ENCODE measurements around the gene TIMM22.
"Not testable (repeated sequence)": the region's sequence is repeated elsewhere in the genome, so short reads cannot be mapped to it uniquely, and the experiment has no call there.

TIMM22 gene

GRCh38 chr17:971861-972260, 25.1 kb upstream of the TIMM22 start:
- in situ Hi-C loops (cut with MboI; ENCODE audit: low sequenced_read_pairs), result not testable (repeated sequence)

GRCh38 chr17:973053-973452, 23.9 kb upstream of the TIMM22 start:
- in situ Hi-C loops (cut with MboI; ENCODE audit: low sequenced_read_pairs), result no loop called here

GRCh38 chr17:974778-975177, 22.2 kb upstream of the TIMM22 start:
- in situ Hi-C loops (cut with MboI; ENCODE audit: low sequenced_read_pairs), result not testable (repeated sequence)

DNA sequence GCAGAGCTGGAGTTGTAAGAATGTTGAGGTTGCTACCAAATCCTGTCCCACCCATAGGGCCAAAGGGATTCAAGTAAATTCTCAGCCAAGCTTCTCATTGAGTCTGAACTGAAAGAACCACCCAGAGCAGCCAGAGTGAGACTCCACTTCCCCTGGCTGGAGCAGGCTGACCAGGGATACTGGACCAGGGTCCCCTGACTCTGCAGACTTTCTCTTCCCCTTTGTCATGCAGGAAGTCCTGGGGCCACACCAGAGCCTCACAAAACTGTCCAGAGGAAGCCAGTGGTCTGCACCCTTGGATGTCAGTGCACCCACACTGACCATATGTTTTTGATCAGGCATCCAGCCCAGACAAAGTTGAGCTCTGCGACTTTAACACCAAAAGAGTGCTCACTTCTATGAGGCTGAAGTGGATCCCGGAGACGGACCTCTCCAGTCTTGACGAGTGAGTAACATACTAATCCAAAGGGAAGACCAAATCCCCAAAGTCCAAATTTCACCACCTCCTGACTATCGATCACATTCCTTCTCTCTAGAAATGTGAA, 21.5 kb upstream of the TIMM22 start:
- in situ Hi-C loops (cut with MboI; ENCODE audit: low sequenced_read_pairs), result no loop called here

DNA sequence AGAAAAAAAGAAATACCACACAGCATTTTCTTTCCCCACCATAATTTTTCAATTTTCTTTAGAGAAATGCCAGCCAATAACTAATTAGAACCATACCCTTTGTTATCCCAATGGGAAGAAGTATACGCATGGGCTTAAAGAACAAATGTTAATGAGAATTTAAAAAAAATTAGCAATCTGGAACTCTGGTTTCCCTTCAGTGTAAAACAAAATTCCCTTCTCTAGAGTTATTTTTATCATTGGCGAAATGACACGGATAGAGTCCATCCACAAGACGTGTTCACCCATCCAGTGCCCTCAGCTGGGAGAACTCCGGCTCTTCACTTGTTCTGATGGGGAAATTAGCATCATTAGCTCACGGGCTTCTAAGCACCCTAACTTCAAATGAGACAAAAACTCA, 20.6 kb upstream of the TIMM22 start:
- in situ Hi-C loops (cut with MboI; ENCODE audit: low sequenced_read_pairs), result no loop called here

DNA sequence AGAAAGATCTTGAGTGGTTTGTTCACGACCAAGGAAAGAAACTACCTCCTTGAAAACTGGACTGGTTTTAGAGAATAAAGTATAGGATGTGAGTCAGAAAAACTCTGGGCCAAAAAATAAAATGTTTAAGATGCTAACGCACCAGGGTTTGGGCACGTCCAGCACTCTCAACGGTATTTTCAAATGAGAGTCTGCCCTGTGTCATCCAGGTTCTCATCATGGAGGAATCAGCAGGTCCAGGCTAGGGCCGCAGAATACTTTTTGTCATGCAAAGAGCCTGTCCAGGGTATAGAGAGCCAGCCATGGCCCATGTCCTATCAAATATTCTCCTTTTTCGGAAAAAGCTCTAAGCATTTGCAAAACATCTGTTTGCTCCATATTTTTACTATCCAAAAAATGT, 19.8 kb upstream of the TIMM22 start:
- in situ Hi-C loops (cut with MboI; ENCODE audit: low sequenced_read_pairs), result no loop called here

DNA sequence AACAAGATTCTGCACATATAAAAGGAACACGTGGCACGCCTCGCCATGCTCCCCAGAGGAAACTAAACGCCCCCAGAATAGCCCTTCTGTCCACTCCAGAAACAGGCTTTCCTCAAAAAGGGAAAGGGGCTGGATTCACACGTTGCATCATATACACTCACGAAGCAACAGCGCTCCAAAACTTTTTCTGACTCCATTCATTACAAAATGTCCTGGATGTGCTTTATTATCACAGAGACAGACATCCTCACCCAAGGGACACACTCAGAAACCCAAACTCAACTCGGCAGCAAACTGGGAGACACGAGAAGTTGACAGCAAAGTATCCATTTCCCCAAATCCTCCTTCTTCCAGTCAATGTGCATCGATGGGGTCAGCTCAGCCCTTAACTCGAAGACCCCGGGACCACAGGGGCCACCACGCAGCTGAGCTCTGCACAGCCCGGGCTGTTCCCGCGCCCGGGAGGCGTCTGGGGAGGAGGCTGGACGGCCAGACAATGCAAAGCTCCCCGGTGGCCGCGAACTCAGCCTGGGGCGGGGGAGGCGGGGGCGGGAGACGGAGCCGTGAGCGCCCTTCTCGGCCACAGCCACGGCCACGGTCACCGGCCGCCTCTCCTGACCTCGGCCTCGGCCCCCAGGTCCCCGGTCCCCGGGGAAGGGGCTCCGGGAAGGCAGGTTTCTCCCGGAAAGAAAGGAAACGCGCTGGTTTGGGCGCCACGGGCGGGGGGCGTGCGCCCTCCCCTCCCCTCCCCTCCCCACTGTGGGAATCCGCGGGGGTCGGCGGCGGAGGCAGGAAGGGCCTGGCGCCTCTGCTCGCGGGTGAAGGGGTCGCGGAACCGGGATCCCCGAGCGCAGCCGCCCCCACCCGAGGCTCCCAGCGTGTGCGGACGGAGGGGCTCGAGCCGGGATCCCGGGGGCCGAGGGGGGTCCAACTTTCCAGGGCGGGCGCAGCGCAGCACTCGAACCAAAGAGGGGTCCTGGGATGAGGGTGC, 18.5 kb upstream of the TIMM22 start:
- in situ Hi-C loops (cut with MboI; ENCODE audit: low sequenced_read_pairs), result no loop called here

- in situ Hi-C loops (cut with MboI; ENCODE audit: low sequenced_read_pairs), result no loop called here
Measured at GRCh38 chr17:979212-979538, 17.8 kb upstream of the TIMM22 start.

- in situ Hi-C loops (cut with MboI; ENCODE audit: low sequenced_read_pairs), result no loop called here
Measured at GRCh38 chr17:979539-980405, 17.2 kb upstream of the TIMM22 start, which contains the start of gene NXN. Gene NXN (minus strand): TSS chr17:979776.

DNA sequence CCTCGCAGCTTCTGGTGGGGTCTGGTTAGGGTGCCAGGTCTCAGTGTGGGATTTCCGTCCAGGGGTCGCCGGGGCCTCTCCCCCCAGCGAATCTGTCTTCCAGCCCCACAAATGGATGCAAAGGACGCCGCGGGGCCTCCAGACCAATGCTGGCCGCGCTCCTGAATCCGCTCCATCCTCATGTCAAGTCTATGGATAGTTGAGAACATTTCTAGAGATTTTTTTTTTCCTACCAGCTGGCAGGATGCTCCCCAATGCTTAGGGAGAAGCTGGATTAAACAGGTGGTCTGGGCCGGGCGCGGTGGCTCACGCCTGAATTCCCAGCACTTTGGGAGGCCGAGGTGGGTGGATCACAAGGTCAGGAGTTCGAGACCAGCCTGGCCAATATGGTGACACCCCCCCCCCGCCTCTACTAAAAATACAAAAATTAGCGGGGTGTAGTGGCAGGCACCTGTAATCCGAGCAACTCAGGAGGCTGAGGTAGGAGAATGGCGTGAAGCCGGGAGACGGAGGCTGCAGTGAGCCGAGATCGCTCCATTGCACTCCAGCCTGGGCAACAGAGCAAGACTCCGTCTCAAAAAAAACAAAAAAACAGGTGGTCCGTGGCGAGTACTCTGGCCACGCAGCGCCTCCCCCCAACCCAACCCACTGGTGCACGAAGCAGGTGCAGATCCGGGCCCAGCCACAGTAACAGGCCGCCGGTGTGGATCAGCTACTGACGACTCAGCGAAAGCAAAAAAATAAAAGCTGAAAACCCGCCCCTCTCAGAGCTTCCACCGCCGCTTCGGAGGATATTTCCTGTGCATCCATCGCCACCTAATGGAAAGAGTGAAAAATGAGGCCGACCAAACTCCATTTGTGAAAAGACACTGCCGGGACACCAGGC, 16.3 kb upstream of the TIMM22 start:
- in situ Hi-C loops (cut with MboI; ENCODE audit: low sequenced_read_pairs), result no loop called here

DNA sequence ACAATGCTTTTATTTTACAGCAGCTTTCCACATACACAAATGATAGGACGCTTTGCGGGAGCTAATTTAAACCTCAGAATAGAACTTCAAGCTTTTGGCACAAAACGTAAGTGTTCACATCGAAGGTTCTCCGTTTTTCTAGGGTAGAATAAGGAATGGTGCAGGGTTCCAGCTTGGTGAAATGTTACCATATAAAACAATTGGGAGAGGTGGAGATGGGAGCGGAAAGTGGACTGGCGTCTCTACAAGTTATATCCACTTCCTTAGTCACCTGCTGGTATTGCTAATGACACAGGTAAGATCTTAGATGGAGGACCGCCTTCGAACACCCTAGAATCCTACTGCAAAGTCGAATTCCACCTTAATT, 15.7 kb upstream of the TIMM22 start:
- in situ Hi-C loops (cut with MboI; ENCODE audit: low sequenced_read_pairs), result no loop called here

- in situ Hi-C loops (cut with MboI; ENCODE audit: low sequenced_read_pairs), result no loop called here
Measured at GRCh38 chr17:983921-984320, 13.0 kb upstream of the TIMM22 start.

- in situ Hi-C loops (cut with MboI; ENCODE audit: low sequenced_read_pairs), result no loop called here
Measured at GRCh38 chr17:986322-986929, 10.5 kb upstream of the TIMM22 start.

GRCh38 chr17:987931-988330, 9.0 kb upstream of the TIMM22 start:
- in situ Hi-C loops (cut with MboI; ENCODE audit: low sequenced_read_pairs), result no loop called here

GRCh38 chr17:988561-988960, 8.4 kb upstream of the TIMM22 start:
- in situ Hi-C loops (cut with MboI; ENCODE audit: low sequenced_read_pairs), result no loop called here

GRCh38 chr17:992933-993332, 4.0 kb upstream of the TIMM22 start:
- in situ Hi-C loops (cut with MboI; ENCODE audit: low sequenced_read_pairs), result no loop called here

GRCh38 chr17:995324-995723, 1.6 kb upstream of the TIMM22 start:
- in situ Hi-C loops (cut with MboI; ENCODE audit: low sequenced_read_pairs), result not testable (repeated sequence)

- in situ Hi-C loops (cut with MboI; ENCODE audit: low sequenced_read_pairs), result no loop called here
Measured at GRCh38 chr17:998111-998510, 1.2 kb downstream of the TIMM22 start.

GRCh38 chr17:1000597-1001461, 3.9 kb downstream of the TIMM22 start:
- in situ Hi-C loops (cut with MboI; ENCODE audit: low sequenced_read_pairs), result no loop called here
